Spleen (tissue), 7 donors: ENCODE measurements around the gene SLC12A6.

Source experiments
- POLR2A ChIP-seq, 3 donors: fragments of 450-650 bp; IDR thresholded peaks; one replicate each; pipeline ENCODE4 v1.5.1; 2017; ENCODE audit warnings: antibody characterized with exemption in 3 of 3, mild to moderate bottlenecking in 1 of 3
- TF ChIP-seq, protein P1 (sequence below), 11 experiments: fragments of 200-600 bp in 7 of 11; fragments of 450-650 bp in 4 of 11; sonication (generic) in 4 of 11; IDR thresholded peaks in 8 of 11; conservative IDR thresholded peaks in 3 of 11; 1 replicate in 7 of 11; 2 replicates in 4 of 11; pipeline versions ENCODE4 v1.4.0 to v1.8.0; 2016 to 2021; ENCODE audit warnings: antibody characterized with exemption in 11 of 11, inconsistent platforms in 4 of 11, mild to moderate bottlenecking in 1 of 11
- donor health status: DM: no; HTN: no; CAD: no; lungs with moderate emphysema.
- donor health status: DM: no; HTN: no; CAD: no.
- donor health status: DM: no; HTN: no; CAD: no.

DNA sequence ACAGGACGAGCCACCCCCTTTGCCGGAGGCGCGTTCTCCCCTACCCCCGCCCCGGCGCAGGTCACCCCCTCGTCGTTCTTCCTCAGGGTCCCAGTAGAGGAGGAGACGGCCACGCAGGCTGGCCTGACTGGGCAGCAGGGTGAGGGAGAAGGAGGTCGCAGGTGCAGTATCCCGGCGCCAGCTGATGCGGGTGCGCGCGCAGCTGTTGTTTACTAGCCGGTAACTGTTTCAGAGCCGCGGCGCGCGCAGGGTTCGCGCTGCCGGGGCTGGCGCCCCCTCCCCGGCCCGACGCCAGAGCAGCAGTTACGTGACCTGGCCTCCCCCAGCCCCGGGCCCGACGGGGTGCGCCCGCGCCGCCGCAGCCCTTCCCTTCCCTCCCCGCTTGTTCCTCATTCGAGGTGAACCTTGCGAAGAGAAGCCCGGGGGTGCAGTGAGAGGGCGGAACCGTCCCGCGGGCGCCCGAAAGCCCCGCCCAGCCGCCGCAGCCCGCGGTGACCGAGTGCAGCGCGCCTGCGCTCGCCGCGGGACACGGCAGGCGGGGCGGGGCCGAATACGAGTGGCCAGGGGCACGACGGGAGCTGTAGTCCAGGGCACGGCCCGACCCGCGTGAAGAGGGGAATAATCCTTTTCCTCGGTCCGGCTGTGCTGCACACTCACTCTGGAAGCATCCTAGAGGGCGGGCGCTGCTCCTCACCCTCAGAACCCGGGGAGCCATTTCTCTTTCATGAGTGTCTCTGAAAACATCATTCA, at the start of gene SLC12A6:
- TF ChIP-seq, protein P1, sequence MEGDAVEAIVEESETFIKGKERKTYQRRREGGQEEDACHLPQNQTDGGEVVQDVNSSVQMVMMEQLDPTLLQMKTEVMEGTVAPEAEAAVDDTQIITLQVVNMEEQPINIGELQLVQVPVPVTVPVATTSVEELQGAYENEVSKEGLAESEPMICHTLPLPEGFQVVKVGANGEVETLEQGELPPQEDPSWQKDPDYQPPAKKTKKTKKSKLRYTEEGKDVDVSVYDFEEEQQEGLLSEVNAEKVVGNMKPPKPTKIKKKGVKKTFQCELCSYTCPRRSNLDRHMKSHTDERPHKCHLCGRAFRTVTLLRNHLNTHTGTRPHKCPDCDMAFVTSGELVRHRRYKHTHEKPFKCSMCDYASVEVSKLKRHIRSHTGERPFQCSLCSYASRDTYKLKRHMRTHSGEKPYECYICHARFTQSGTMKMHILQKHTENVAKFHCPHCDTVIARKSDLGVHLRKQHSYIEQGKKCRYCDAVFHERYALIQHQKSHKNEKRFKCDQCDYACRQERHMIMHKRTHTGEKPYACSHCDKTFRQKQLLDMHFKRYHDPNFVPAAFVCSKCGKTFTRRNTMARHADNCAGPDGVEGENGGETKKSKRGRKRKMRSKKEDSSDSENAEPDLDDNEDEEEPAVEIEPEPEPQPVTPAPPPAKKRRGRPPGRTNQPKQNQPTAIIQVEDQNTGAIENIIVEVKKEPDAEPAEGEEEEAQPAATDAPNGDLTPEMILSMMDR (IDR thresholded peaks at IDR 0.05 in 8 of 11, conservative IDR thresholded peaks at IDR 0.05 in 3 of 11), result peak in 4 of 11 experiments; percentile 17 to 34 (median 26)
- peak; percentile 58 to 92 (median 91) for TF ChIP-seq POLR2A (IDR thresholded peaks at IDR 0.05)
